Renal cortical epithelial cell (primary cell): Measurements from ENCODE around the gene MSX2. TPM values are rescaled to one million over a fixed set of nuclear protein-coding genes. Genes with fewer than 3 reads are reported as not detected.
A peak's percentile ranks its signal among the peaks of the same experiment; 100 is the strongest.
"Not testable (repeated sequence)": the region's sequence is repeated elsewhere in the genome, so short reads cannot be mapped to it uniquely, and the experiment has no call there.

Experiments used
- DNase-seq: peaks from one replicate; pipeline ENCODE4 v3.0.0-alpha.2; 2011; ENCODE audit warnings: low read depth
- total RNA-seq: library from RNA; depleted of rRNA; stranded (reverse); fragments of >200 nt; gene quantifications from 2 replicates; pipeline ENCODE4 v1.2.3, GENCODE V29; 2014

MSX2 gene
- total RNA-seq, 1 donor from 2014 or later: 1.1 TPM

DNA sequence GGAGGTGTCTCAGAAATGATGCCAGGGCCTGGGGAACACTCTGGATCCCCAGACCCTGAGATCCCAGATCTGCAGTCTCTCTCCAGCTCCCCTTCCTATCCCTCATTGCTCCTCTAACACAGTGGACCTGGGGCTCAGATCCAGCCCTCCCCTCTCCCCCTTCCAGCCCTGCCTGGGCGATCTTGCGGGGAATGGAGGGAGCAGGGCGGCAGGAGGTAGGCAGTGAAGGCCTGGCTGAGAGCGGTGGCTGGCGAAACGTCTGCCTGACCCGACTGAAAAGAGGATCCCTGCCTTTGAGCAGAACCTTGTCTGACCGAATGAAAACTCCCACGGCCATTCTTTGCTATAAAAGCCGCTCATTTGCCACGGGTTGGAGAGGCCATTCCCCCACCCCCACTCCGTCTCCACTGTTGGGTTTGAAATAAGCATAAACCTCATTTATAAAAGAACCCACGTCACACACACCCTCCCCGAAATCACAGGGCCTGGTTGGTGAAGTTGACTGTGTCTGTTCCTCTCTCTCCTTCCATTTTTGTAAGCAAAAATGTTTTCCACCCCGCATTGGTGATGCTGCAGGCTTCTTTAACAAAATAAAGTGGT, 8.8 kb downstream of the MSX2 start:
- DNase-seq: no peak

DNA sequence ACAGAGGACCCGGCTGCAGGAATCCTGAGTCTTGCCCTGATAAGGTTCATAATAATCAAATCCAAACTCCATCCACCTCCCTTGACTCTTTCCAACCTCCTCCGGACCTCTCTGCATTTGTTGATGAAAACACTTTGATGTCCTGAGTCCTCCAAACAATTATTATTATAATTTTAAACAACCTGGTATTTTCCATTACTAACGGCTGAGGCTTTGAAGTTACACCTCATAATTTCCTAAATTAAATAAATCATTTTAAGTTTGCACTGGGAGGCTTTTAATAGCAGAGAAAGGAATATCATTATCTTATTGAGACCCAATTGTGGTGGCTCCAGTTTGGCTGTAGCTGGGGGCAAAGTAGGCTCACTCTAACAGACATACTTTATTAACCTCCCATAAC, 9.5 kb downstream of the MSX2 start:
- DNase-seq: no peak

GRCh38 chr5:174734571-174735497, 10.5 kb downstream of the MSX2 start:
- no peak for DNase-seq

DNA sequence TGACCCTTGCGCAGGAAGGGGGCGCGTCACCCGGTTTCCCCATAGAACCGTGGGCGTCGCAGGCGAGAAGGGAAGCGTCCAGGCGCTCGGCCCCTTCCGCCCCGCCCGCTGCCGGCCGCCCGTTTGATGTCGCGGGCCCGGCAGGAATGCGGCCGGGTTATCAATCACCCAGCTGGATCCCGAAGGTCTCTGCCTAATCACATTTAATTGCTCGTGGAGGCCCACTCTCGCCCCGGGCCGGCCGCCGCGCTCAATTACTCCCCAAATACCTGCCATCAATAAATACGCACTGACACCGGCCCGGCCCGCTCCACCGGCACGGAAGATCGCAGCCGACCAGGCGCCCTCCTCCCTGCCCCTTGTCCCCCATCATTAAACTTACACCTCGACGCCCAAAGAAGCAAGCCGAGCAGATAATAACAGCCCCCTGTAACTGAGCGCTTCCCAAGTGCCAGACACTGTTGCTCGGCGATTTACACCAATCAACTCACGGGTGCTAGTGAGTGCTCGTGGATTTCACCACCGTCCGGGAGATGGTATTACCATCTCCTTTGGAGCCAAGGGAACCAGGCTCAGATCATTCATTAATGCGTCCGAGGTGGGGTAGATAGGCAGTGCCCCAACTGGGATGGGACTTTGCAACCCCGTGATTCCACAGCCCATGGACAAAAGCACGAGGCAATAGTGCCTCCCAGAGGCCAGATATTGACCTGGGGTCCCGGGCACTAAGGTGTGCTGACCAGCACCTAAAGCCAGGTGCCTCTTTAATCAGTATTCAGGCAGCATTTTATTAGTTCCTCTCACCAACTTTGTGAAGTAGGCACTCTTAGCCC, 11.3 kb downstream of the MSX2 start:
- peak; percentile 3 for DNase-seq

DNA sequence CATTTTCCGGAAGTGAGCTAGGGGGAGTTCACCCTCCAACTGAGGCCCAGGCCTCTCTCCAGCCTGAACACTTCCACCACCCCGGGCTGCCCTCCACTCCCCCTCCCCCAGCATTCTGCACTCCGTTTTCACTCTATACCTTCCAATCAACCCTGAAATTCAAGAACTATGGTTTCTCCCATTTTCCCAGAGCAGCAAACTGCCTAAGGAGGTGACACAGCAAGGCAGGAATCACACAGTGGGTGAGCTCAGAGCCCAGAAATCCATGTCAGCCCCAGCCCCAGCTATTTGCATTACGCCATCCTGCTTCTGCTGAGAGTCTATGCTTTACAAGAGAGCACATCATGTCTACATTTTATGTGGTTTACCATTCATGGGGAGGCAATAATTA, 11.9 kb downstream of the MSX2 start:
- DNase-seq: peak; percentile 64

DNA sequence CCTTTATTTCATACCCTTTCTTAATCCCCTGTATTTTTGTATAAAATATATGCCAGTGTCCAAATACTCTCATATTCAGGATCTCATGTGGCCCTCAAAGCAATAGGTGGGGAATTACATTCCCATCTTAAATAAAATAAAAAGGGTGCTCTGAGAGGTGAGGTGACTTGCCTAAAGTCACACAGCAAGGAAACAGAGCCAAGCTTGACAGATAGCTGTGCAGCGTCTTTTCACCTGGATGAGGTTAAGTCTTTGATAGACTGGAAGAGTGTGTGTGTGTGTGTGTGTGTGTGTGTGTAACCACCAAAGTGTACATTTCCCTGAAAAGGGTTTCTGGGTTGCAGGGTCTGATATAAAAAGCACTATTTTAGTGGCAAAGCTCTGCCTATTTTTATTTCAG, 12.4 kb downstream of the MSX2 start:
- no peak for DNase-seq

DNA sequence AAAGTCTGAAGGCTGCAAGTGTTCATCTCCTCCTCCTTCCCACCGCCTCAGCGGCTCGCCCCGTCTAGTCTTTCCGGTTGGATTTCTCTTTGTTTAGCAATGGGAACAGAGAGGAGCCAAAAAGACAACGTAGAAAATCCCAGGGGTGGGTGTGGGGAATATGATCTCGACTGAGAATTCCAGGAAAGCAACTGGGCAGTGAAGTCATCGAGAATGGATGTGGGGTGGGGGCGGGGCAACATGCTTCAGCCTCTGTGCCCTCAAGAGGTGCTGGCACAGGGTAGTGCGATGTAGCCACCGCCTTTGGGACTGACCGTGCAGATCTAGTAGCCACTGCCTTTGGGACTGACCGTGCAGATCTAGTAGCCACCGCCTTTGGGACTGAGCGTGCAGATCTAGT, 12.9 kb downstream of the MSX2 start:
- peak; percentile 36 for DNase-seq

DNA sequence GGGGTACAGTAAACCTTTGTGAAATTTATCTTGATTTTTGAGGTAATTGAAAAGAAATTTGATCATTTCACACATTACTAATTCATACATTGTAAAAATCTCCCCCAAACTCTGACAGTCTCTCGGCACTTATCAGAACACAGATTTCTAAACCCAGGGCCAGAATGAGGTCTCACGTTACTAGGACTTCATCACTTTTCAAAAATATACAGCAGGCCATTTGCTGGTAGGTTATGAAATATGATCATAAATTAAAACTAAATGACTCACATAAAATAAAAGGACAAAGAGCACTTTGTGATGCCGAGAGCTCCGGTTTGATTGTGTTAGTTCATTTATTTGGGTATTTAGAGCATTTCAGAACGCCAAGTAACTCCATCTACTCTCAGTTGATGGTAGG, 17.0 kb downstream of the MSX2 start:
- DNase-seq: no peak

DNA sequence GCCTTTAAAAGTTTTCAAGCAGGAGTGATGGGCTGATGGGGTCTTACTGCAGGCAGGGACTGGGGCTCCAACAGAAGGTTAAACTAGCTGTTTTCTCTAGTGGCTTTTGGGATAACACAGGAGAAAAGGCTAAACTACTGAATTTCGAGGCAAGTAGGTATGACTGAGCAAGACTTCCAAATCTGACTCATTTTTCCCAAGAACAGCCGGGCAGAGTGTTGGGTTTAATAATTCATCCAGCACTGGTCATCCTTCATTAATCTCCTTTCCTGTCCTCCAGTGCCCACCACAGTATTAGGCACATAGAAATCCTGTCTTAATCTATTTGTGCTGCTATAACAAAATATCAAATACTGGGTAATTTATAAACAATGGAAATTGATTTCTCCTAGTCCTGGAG, 20.5 kb downstream of the MSX2 start:
- peak; percentile 72 for DNase-seq

DNA sequence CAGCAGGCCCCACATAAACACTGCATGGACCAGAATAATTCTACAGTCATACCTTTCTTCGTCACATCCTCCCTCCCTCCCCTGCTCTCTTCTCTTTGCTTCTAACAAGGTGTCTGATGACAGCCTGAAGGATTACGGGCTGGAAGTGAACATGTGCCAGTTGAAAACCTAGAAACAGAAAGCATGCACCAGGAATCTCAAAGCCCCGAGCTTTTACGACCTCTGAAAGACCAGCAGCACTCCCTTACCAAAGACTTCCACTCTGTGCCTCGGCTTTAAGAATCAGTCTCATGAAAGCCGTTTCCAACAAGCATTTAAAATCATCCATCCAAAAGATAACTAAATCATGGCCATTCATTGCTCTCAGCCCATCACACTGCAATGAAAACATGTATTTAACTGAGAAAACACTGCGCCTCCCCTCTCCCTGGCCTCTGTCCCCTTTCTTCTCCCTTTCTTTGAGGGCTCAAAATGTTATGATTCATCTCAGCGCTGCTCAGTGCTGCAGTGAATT, 21.3 kb downstream of the MSX2 start:
- peak; percentile 26 for DNase-seq

DNA sequence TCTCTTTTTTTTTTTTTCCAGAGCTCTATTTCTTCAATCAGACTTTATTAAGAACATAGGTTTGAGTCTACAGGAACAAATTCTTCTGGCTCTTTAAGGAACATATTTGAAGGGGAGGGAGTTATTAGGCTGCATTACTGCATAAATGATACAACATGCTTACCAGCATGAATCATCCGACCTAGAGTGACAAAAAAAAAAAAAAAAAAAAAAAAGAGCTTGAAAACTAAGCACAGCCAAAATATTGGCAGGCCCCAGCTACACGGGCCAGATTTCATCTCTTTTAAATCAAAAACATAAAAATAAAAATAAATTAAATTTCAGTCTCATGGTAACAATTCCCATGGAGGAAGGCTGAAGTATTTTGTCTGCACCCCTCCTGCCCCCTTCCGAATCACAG, 26.3 kb downstream of the MSX2 start:
- peak; percentile 33 for DNase-seq

- DNase-seq: no peak
Observed at GRCh38 chr5:174751154-174752000, 27.0 kb downstream of the MSX2 start.

DNA sequence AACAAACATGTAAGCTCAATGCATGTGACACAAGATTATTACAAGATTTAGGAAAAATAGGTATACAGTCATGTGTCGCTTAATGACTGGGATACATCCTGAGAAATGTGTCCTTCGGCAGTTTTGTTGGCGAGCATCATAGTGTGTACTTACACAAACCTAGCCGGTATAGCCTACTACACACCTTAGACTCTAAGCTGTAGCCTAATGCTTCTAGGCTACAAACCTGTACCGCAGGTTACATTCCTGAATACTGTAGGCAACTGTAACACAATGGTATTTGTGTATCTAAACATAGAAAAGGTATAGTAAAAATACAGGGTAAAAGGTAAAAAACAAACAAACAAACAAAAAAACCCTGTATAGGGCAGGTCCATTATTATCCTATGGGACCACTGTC, 27.7 kb downstream of the MSX2 start:
- DNase-seq: no peak

DNA sequence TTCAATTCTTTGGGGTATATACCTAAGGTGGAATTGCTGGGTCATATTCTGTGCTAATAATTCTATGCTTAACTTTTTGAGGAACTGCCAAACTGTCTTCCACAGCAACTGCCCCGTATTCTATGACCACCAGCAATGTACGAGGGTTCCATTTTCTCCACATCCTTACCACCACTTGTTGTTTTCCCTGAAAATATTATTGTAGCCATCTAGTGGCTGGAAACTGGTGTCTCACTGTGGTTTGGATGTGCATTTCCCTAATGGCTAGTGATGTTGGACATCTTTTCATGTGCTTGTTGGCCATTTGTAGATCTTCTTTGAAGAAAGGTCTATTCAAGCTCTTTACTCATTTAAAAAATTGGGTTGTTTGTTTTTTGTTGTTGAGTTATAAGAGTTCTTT, 30.7 kb downstream of the MSX2 start:
- peak; percentile 9 for DNase-seq

DNA sequence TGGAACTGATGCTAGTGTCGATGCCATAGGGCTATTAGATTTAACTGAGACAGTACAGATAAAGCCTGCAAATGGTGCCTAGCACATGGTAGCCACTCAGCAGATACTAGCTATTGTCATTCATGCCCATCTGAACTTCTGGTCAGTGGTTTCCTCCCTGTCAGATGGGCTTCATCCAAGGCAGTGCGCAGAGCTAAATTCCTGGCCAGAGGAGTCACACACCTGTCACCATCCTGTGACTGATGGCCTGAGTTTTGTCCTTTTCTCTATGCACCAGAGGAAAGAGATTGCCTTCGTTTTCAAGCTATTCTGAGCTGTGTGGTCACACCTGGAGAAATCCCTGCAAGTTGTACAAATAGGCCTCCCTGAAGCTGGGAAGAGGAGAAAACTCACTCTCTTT, 34.7 kb downstream of the MSX2 start:
- DNase-seq: no peak

- no peak for DNase-seq
Observed at GRCh38 chr5:174760721-174761120, 36.3 kb downstream of the MSX2 start.

- not testable (repeated sequence) for DNase-seq
Observed at GRCh38 chr5:174761341-174761740, 37.0 kb downstream of the MSX2 start.

- DNase-seq: no peak
Observed at GRCh38 chr5:174764309-174764708, 39.9 kb downstream of the MSX2 start.

DNA sequence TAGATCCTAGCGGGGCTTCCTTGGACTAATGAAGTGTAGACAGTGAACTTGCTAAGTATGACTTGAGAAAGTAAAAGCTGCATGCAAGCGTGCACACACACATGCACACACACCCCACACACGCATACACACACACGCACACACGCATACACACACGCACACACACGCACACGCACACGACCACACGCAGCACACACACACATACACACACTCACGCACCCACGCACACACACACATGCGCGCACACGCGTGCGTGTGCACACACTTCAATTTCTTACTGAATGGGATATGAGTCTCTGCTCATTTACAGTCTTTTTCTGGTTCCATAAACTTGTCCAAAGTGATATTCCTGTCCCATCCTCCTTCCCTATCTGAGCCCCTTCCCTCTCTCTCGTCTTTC, 41.2 kb downstream of the MSX2 start:
- DNase-seq: no peak

DNA sequence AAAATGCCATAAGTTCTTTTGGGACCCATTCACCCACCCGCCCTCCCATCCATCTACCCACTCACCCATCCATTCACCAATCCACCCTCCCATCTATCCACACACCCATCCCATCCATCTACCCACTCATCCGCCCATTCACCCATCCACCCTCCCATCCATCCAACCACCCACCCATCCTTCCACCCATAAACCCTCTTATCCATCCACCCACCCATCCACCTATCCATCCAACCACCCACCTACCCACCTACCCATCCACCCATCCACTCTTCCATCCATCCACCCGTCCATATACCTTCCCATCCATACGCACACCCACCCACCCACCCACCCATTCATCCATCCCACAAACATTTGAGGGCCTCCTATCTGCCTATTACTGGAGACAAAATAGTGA, 43.3 kb downstream of the MSX2 start:
- no peak for DNase-seq

DNA sequence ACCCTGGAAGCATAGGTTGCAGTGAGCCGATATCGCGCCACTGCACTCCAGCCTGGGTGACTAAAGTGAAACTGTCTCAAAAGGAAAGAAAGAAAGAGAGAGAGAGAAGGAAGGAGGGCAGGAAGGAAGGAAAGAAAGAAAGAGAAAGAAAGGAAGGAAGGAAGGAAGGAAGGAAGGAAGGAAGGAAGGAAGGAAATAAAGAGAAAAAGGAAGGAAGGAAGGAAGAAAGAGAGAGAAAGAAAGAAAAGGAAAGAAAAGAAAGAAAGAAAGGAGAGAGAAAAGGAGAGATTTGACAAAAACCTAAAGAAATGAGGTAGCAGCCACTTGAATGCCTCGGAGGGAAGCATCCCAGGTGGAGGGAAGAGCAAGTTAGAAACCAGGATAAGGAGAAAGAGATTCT, 44.6 kb downstream of the MSX2 start:
- DNase-seq: no peak
